Vagina (tissue), 2 donors: ENCODE data around the gene RHOG. TPM values are rescaled to one million over a fixed set of nuclear protein-coding genes. Genes with fewer than 3 reads are reported as not detected.

Experiments used
- DNase-seq, 2 donors: peaks; one replicate each; pipeline ENCODE4 v3.0.0-alpha.2; 2017; ENCODE audit errors: extremely low spot score in 2 of 2
- H3K27ac ChIP-seq: fragments of 200-600 bp; sonication (generic); one replicate; pipeline ENCODE4 v1.5.1; 2019
- H3K27me3 ChIP-seq: fragments of 200-600 bp; sonication (generic); one replicate; pipeline ENCODE4 v1.5.1; 2019
- H3K36me3 ChIP-seq, 2 donors: fragments of 200-600 bp; sonication (generic); one replicate each; pipeline ENCODE4 v1.5.1; 2017 to 2019
- H3K4me1 ChIP-seq: fragments of 200-600 bp; sonication (generic); one replicate; pipeline ENCODE4 v1.5.1; 2019
- H3K4me3 ChIP-seq, 2 donors: fragments of 200-600 bp; sonication (generic); 1 replicate in 1 of 2; 2 replicates in 1 of 2; pipeline ENCODE4 v1.5.1; 2016 to 2019
- H3K9me3 ChIP-seq: fragments of 200-600 bp; sonication (generic); one replicate; pipeline ENCODE4 v1.5.1; 2019
- CTCF ChIP-seq, 3 experiments: fragments of 450-650 bp in 2 of 3; fragments of 200-600 bp in 1 of 3; sonication (generic) in 1 of 3; IDR thresholded peaks; one replicate each; pipeline ENCODE4 v1.5.1; 2017 to 2019; ENCODE audit warnings: antibody characterized with exemption in 3 of 3, mild to moderate bottlenecking in 2 of 3, moderate library complexity in 2 of 3
- POLR2A ChIP-seq, 2 donors: fragments of 450-650 bp; IDR thresholded peaks; one replicate each; pipeline ENCODE4 v1.6.1; 2017; ENCODE audit warnings: antibody characterized with exemption in 2 of 2, mild to moderate bottlenecking in 2 of 2, moderate library complexity in 2 of 2
- POLR2AphosphoS5 ChIP-seq, 2 donors: sonication (generic); formaldehyde crosslinking; IDR thresholded peaks; one replicate each; pipeline ENCODE4 v1.9.0; 2017; ENCODE audit warnings: antibody characterized with exemption in 2 of 2, mild to moderate bottlenecking in 2 of 2, low read depth in 1 of 2; ENCODE audit not compliant: insufficient read depth in 1 of 2
- intact Hi-C: fragments of 100-400 bp; cut with DNase I; formaldehyde crosslinking; loops from one replicate; pipeline ENCODE4 v1.15.1; 2023
- total RNA-seq: library from RNA; depleted of rRNA; stranded (reverse); fragments of >200 nt; gene quantifications from one replicate; pipeline ENCODE4 v1.2.3, GENCODE V29; 2016

RHOG gene
- total RNA-seq, 1 donor from 2014 or later: 107 TPM

- H3K4me3 ChIP-seq: peak within 1 kb of the TSS; percentile 83 to 85
- H3K27ac ChIP-seq: peak within 1 kb of the TSS; percentile 77
- DNase-seq: no peak
- H3K9me3 ChIP-seq: no peaks in the 10 kb centered on the region
- TF ChIP-seq POLR2AphosphoS5 (IDR thresholded peaks at IDR 0.05; ENCODE audit: insufficient read depth in 1 of 2, low read depth in 1 of 2): peak in 1 of 2 donors; percentile 16
- peak; percentile 18 to 60 (median 31) for TF ChIP-seq CTCF (IDR thresholded peaks at IDR 0.05)
- no peak for TF ChIP-seq POLR2A (IDR thresholded peaks at IDR 0.05)
- H3K27me3 ChIP-seq: no peaks in the 10 kb centered on the region
- intact Hi-C loops: no loop called here
- no peaks in the 10 kb centered on the region for H3K36me3 ChIP-seq
- H3K4me1 ChIP-seq: peaks cover 27% of the 10 kb centered on the region
Measured at GRCh38 chr11:3807909-3808860, 32.6 kb downstream of the RHOG start, which contains the start of gene PGAP2. Gene PGAP2 (plus strand): TSS chr11:3808560. CDS start chr11:3811260, 2,700 bp downstream.

GRCh38 chr11:3803726-3804495, 36.8 kb downstream of the RHOG start:
- intact Hi-C loops: no loop called here
- TF ChIP-seq POLR2AphosphoS5 (IDR thresholded peaks at IDR 0.05; ENCODE audit: insufficient read depth in 1 of 2, low read depth in 1 of 2) (no peak), CTCF (IDR thresholded peaks at IDR 0.05) (no peak), POLR2A (IDR thresholded peaks at IDR 0.05) (no peak)
- Histone ChIP-seq H3K36me3 (no peaks in the 10 kb centered on the region), H3K4me1 (peaks cover 13% of the 10 kb centered on the region), H3K27ac (no peak overlapping the region), H3K9me3 (no peaks in the 10 kb centered on the region), H3K27me3 (no peaks in the 10 kb centered on the region), H3K4me3 (no peak overlapping the region)
- DNase-seq: no peak

GRCh38 chr11:3802011-3802790, 38.6 kb downstream of the RHOG start:
- Histone ChIP-seq H3K36me3 (no peaks in the 10 kb centered on the region), H3K4me3 (no peak overlapping the region), H3K27me3 (no peaks in the 10 kb centered on the region), H3K4me1 (peaks cover 11% of the 10 kb centered on the region), H3K27ac (no peak overlapping the region), H3K9me3 (no peaks in the 10 kb centered on the region)
- intact Hi-C loops: no loop called here
- no peak for DNase-seq
- TF ChIP-seq POLR2A (IDR thresholded peaks at IDR 0.05) (no peak), CTCF (IDR thresholded peaks at IDR 0.05) (no peak), POLR2AphosphoS5 (IDR thresholded peaks at IDR 0.05; ENCODE audit: insufficient read depth in 1 of 2, low read depth in 1 of 2) (no peak)

- Histone ChIP-seq H3K27me3 (no peaks in the 10 kb centered on the region), H3K4me1 (peaks cover 31% of the 10 kb centered on the region), H3K27ac (no peak overlapping the region), H3K36me3 (no peaks in the 10 kb centered on the region), H3K9me3 (no peaks in the 10 kb centered on the region), H3K4me3 (no peak overlapping the region)
- DNase-seq: no peak
- TF ChIP-seq POLR2A (IDR thresholded peaks at IDR 0.05) (no peak), CTCF (IDR thresholded peaks at IDR 0.05) (no peak), POLR2AphosphoS5 (IDR thresholded peaks at IDR 0.05; ENCODE audit: insufficient read depth in 1 of 2, low read depth in 1 of 2) (no peak)
- intact Hi-C loops: no loop called here
Measured at GRCh38 chr11:3799873-3800272, 40.9 kb downstream of the RHOG start.
